GM21576 (cell line): ENCODE data around the gene YBX3.

ENCODE experiments used
- ATAC-seq: cut with Tn5 transposase; IDR thresholded peaks from one replicate; pipeline ENCODE4 v1.9.1; 2021; ENCODE audit warnings: mild to moderate bottlenecking, moderate library complexity; ENCODE audit not compliant: unreplicated experiment

Gene YBX3

GRCh38 chr12:10672231-10672868 lies 50.8 kb downstream of the YBX3 start:
- ATAC-seq, result no peak

DNA sequence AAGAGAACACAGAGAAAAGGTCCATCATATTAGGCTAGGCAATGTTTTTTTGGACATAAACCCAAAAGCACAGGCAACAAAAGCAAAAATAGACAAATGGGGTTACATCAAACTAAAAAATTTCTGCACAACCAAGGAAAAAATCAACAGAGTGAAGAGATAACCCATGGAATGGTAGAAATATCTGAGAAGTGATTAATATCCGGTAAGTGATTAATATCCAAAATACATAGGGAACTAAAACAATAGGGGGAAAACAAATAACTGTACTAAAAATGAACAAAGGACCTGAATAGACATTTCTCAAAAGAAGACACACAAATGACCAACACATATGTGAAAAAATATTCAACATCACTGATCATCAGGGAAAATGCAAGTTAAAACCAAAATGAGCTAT lies 53.6 kb downstream of the YBX3 start:
- no peak for ATAC-seq

DNA sequence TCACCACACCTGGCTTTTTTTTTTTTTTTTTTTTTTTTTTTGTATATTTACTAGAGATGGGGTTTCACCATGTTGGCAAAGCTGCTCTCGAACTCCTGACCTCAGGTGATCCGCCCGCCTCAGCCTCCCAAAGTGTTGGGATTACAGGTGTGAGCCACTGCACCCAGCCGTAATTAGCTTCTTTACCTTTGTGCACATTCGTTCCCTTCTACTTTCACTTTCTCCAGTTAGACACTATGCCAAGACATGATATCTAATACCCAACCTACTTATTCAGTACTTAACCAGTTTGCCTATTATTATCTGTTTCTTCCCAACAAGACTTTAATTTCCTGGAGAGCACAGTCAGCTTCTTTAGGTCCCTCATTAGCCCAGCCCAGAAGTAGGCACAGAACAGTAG lies 54.6 kb downstream of the YBX3 start:
- no peak for ATAC-seq

DNA sequence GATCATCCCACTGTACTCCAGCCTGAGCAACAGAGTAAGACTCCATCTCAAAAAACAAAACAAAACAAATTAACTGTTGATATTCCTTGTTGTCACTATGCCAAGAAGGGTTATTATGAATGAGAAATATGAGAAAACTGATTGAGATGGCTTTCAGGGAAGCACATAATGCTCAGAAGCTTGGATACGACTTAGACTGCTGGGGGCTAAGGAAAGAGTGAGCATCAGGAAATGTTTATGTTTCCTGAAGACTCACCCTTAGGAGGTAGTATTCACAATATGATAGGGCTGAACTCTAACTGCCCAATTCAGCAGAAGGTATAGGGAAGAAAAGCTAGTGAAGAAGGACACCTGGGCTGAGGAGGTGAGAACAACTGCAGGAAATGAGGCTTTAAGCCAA lies 55.5 kb downstream of the YBX3 start:
- ATAC-seq, result no peak

DNA sequence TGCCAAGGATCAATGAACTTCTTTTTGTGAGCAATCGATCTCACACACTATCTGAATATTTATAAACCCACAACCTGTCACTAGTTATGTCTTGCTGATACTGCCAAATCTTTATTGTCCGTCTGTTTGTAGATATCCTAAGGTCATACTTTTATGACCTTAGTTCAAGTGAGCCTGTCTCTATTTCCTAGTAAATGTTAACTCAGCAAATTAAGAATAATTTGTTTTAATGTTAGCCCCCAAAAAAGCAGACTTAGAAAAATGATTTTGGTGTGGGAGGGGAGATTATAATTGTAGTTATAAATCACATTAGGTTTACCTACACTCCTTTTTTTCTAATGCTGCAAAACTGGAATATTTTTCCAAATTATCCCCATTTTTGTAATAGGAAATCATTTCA lies 58.6 kb downstream of the YBX3 start:
- no peak for ATAC-seq

GRCh38 chr12:10663869-10664268 lies 59.3 kb downstream of the YBX3 start:
- no peak for ATAC-seq

DNA sequence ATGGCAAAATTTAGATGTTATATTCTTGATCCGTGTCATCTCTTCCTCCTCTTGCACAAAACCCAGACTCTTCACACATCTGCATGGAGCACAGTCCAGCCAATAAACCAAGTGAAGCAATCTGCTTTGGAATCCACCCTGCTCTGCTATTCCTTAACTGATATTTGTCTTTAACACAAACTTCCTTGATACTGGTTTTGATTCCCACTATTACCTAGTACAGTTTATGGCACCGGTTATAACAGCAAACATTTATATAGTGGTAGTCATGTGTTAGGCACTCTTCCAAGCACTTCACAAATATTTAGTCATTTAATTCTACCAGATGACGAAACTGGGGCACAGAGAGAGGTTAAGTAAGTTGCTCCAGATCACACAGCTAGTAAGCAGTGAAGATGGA lies 61.8 kb downstream of the YBX3 start:
- ATAC-seq, result no peak

- no peak for ATAC-seq
These were observed 69.1 kb downstream of the YBX3 start for GRCh38 chr12:10654003-10654402.

DNA sequence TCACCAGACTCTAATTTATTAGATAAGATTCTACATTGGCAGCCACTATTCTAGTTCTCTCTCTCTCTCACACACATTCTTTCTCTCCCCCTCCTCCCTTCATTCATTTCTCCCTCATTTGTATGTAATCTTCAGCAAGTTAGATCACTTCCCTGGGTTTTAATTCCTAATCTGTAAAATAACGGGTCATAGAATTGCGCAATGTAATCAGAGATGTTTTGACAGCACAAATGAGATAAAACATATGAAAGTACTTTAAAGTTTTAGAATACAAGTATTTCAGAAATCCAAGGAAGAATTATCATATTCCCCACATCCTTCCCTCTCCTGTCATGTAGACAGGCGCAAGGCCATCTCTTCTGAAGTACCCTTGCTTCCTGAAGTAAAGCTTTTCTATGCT lies 70.9 kb downstream of the YBX3 start:
- ATAC-seq, result no peak
